SK-N-MC (cell line): Measurements from ENCODE around the gene DENND5B.

Source experiments
- EZH2 ChIP-seq: fragments of 200-600 bp; sonication (generic); IDR thresholded peaks from one replicate; pipeline ENCODE4 v1.6.1; 2017; ENCODE audit warnings: antibody characterized with exemption
- FOXP2 ChIP-seq: optimal IDR thresholded peaks from 2 replicates; pipeline ENCODE3; 2011; ENCODE audit warnings: mild to moderate bottlenecking, moderate library complexity; ENCODE audit not compliant: insufficient read depth; ENCODE audit errors: extremely low read length, control extremely low read depth
- POLR2AphosphoS5 ChIP-seq: IDR thresholded peaks from 2 replicates; pipeline ENCODE4 v1.6.1; 2012; ENCODE audit warnings: mild to moderate bottlenecking, low read depth, low read length, borderline replicate concordance

DNA sequence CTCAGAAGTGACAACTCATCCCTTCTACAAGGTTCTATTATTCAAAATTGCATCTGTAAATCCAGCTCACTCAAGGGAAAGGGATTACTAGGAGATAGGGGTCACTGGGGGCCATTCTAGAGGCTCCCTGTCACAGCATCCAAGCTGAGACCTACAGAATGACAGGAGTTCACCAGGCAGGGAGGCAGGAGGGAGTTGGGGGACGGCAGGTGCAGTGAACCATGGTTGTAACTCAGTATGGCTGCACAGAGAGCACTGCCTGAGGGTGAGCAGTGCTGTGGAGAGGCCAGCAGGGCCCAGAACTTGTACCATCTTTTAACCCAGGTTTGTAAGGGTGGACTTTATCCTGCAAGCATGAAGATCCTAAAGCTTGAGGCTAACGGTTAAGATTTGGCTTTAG, 227.1 kb downstream of the DENND5B start:
- TF ChIP-seq EZH2, result no peak
- TF ChIP-seq POLR2AphosphoS5, result no peak
- TF ChIP-seq FOXP2, result no peak
